Prostate gland (tissue), 2 donors: ENCODE results near the gene THRB. TPM values are rescaled to one million over a fixed set of nuclear protein-coding genes. Genes with fewer than 3 reads are reported as not detected.

Source experiments
- DNase-seq: peaks from one replicate; pipeline ENCODE4 v3.0.0-alpha.2; 2019; ENCODE audit warnings: low spot score
- H3K27ac ChIP-seq, 2 donors: fragments of 200-600 bp; sonication (generic); 2 replicates each; pipeline ENCODE4 v1.5.1; 2017 to 2019
- H3K27me3 ChIP-seq: fragments of 200-600 bp; sonication (generic); replicated peaks from 2 replicates; pipeline ENCODE4 v1.5.1; 2019; ENCODE audit not compliant: insufficient read depth
- H3K36me3 ChIP-seq, 2 donors: fragments of 200-600 bp; sonication (generic); 1 replicate in 1 of 2; 2 replicates in 1 of 2; pipeline versions ENCODE4 v1.5.1 to v1.8.1; 2017 to 2019
- H3K4me1 ChIP-seq: fragments of 200-600 bp; sonication (generic); replicated peaks from 2 replicates; pipeline ENCODE4 v1.5.1; 2019
- H3K4me3 ChIP-seq, 2 donors: fragments of 200-600 bp; sonication (generic); 2 replicates each; pipeline ENCODE4 v1.5.1; 2017 to 2019
- H3K9me3 ChIP-seq: fragments of 200-600 bp; sonication (generic); 2 replicates; pipeline ENCODE4 v1.5.1; 2017
- POLR2A ChIP-seq: fragments of 450-650 bp; IDR thresholded peaks from one replicate; pipeline ENCODE4 v1.6.1; 2016; ENCODE audit warnings: antibody characterized with exemption, mild to moderate bottlenecking
- POLR2AphosphoS5 ChIP-seq: sonication (generic); formaldehyde crosslinking; IDR thresholded peaks from one replicate; pipeline ENCODE4 v1.6.1; 2017; ENCODE audit warnings: antibody characterized with exemption
- WGBS: methylation state at CpG from one replicate; pipeline ENCODE4 v1.1.5; 2018; 5-methylcytosine and 5-hydroxymethylcytosine counted together
- intact Hi-C: fragments of 100-400 bp; cut with DNase I; formaldehyde crosslinking; loops from one replicate; pipeline ENCODE4 v1.14.2; 2022
- total RNA-seq, 2 donors: library from RNA; depleted of rRNA; stranded (reverse); fragments of >200 nt; gene quantifications; one replicate each; pipeline ENCODE4 v1.1.0, GENCODE V29; 2016
- TF ChIP-seq, protein P1 (sequence below), 4 experiments: fragments of 200-600 bp in 2 of 4; fragments of 450-650 bp in 2 of 4; sonication (generic) in 2 of 4; IDR thresholded peaks; 1 replicate in 3 of 4; 2 replicates in 1 of 4; pipeline ENCODE4 v1.5.1; 2016 to 2019; ENCODE audit warnings: antibody characterized with exemption in 4 of 4, mild to moderate bottlenecking in 2 of 4, moderate library complexity in 2 of 4

The THRB gene
- total RNA-seq, 2 donors from 2014 or later, result 13.0 to 39.6 TPM

DNA sequence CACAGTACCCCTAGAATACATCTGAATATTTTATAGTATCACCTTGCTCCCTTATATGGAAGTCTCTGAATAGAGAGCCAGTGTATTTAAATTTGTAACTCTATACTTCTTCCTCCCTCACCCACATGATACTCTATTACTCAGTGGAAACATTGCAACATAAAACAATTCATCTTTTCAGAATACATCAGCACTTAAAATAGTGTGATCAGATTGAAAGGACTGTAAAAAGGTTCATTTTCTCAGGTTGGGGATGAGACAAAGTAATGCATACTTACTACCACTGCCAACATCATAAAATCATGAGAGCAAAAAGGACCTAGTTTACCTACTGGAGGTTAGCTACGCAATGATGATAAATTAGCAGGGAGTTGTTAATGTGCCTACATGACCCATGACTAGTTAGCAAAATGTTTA is 13.8 kb upstream of the THRB start:
- WGBS, result 63% methylated on average over 1 of the region's 1 CpG
- no peaks in the 10 kb centered on the region for H3K4me1 ChIP-seq
- no peaks in the 10 kb centered on the region for H3K36me3 ChIP-seq
- H3K27me3 ChIP-seq, result no peaks in the 10 kb centered on the region
- TF ChIP-seq POLR2AphosphoS5 (no peak), POLR2A (no peak)
- TF ChIP-seq, protein P1, sequence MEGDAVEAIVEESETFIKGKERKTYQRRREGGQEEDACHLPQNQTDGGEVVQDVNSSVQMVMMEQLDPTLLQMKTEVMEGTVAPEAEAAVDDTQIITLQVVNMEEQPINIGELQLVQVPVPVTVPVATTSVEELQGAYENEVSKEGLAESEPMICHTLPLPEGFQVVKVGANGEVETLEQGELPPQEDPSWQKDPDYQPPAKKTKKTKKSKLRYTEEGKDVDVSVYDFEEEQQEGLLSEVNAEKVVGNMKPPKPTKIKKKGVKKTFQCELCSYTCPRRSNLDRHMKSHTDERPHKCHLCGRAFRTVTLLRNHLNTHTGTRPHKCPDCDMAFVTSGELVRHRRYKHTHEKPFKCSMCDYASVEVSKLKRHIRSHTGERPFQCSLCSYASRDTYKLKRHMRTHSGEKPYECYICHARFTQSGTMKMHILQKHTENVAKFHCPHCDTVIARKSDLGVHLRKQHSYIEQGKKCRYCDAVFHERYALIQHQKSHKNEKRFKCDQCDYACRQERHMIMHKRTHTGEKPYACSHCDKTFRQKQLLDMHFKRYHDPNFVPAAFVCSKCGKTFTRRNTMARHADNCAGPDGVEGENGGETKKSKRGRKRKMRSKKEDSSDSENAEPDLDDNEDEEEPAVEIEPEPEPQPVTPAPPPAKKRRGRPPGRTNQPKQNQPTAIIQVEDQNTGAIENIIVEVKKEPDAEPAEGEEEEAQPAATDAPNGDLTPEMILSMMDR (IDR thresholded peaks at IDR 0.05), result peak in 1 of 4 experiments; percentile 4
- no peak for DNase-seq
- no peaks in the 10 kb centered on the region for H3K9me3 ChIP-seq
- intact Hi-C loops, result no loop called here
- no peak overlapping the region for H3K4me3 ChIP-seq
- H3K27ac ChIP-seq, result no peak overlapping the region

GRCh38 chr3:24507776-24508422 is 13.2 kb upstream of the THRB start:
- 80% methylated on average over 2 of the region's 2 CpGs for WGBS
- Histone ChIP-seq H3K4me3 (no peak overlapping the region), H3K27ac (no peak overlapping the region), H3K4me1 (no peaks in the 10 kb centered on the region), H3K27me3 (no peaks in the 10 kb centered on the region), H3K9me3 (no peaks in the 10 kb centered on the region), H3K36me3 (no peaks in the 10 kb centered on the region)
- no peak for TF ChIP-seq POLR2A
- TF ChIP-seq, protein P1 (IDR thresholded peaks at IDR 0.05), result no peak
- no peak for TF ChIP-seq POLR2AphosphoS5
- intact Hi-C loops, result no loop called here
- DNase-seq, result no peak

- Histone ChIP-seq H3K9me3 (no peaks in the 10 kb centered on the region), H3K4me1 (no peaks in the 10 kb centered on the region), H3K36me3 (no peaks in the 10 kb centered on the region), H3K27me3 (no peaks in the 10 kb centered on the region), H3K27ac (no peak overlapping the region), H3K4me3 (no peak overlapping the region)
- no peak for TF ChIP-seq POLR2A
- TF ChIP-seq, protein P1 (IDR thresholded peaks at IDR 0.05), result no peak
- TF ChIP-seq POLR2AphosphoS5, result peak; percentile 29
- intact Hi-C loops, result no loop called here
- 56% methylated on average over 3 of the region's 3 CpGs for WGBS
- no peak for DNase-seq
Observed at GRCh38 chr3:24506966-24507775, 12.5 kb upstream of the THRB start.

- Histone ChIP-seq H3K4me3 (no peak overlapping the region), H3K27me3 (no peaks in the 10 kb centered on the region), H3K36me3 (no peaks in the 10 kb centered on the region), H3K27ac (no peak overlapping the region), H3K9me3 (no peaks in the 10 kb centered on the region), H3K4me1 (no peaks in the 10 kb centered on the region)
- DNase-seq, result no peak
- intact Hi-C loops, result no loop called here
- 87% methylated on average over 7 of the region's 7 CpGs for WGBS
- TF ChIP-seq POLR2A (no peak), POLR2AphosphoS5 (no peak)
- TF ChIP-seq, protein P1 (IDR thresholded peaks at IDR 0.05), result no peak
Observed at GRCh38 chr3:24505691-24506550, 11.3 kb upstream of the THRB start.
